Upper lobe of left lung (tissue), 4 donors: ENCODE data around the gene PRAMEF11.

ENCODE experiments used
- EP300 ChIP-seq, 4 donors: sonication (generic); formaldehyde crosslinking; IDR thresholded peaks; one replicate each; pipeline ENCODE4 v1.5.1; 2017; ENCODE audit warnings: antibody characterized with exemption in 4 of 4, control low read depth in 2 of 4
- POLR2A ChIP-seq, 4 donors: fragments of 450-650 bp; IDR thresholded peaks; one replicate each; pipeline ENCODE4 v1.5.1; 2016 to 2017; ENCODE audit warnings: antibody characterized with exemption in 4 of 4, mild to moderate bottlenecking in 2 of 4
- POLR2AphosphoS5 ChIP-seq, 2 donors: sonication (generic); formaldehyde crosslinking; IDR thresholded peaks; one replicate each; pipeline ENCODE4 v1.5.1; 2017; ENCODE audit warnings: antibody characterized with exemption in 2 of 2
- TF ChIP-seq, protein P1 (sequence below), 6 experiments: fragments of 450-650 bp in 4 of 6; fragments of 200-600 bp in 2 of 6; sonication (generic) in 2 of 6; IDR thresholded peaks; one replicate each; pipeline ENCODE4 v1.5.1; 2016 to 2019; ENCODE audit warnings: antibody characterized with exemption in 6 of 6

DNA sequence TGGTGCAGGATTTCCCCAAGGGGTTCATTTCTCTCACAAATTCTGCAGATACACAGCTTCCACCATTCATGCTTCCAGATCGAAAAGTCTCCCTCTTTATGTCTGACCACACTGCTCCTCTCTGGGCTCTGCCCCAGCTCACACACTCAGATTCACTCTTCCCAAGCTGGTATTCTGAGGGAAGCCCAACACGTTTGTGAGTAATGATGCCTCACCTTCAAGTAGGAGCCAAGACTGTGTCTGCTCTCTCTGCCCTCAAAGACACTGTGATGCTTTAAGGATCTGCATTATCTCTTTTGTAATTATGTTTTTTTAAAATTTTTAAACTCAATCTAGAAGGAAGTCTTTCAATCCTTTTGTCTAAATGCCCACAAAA lies 19.8 kb downstream of the PRAMEF11 start:
- TF ChIP-seq, protein P1, sequence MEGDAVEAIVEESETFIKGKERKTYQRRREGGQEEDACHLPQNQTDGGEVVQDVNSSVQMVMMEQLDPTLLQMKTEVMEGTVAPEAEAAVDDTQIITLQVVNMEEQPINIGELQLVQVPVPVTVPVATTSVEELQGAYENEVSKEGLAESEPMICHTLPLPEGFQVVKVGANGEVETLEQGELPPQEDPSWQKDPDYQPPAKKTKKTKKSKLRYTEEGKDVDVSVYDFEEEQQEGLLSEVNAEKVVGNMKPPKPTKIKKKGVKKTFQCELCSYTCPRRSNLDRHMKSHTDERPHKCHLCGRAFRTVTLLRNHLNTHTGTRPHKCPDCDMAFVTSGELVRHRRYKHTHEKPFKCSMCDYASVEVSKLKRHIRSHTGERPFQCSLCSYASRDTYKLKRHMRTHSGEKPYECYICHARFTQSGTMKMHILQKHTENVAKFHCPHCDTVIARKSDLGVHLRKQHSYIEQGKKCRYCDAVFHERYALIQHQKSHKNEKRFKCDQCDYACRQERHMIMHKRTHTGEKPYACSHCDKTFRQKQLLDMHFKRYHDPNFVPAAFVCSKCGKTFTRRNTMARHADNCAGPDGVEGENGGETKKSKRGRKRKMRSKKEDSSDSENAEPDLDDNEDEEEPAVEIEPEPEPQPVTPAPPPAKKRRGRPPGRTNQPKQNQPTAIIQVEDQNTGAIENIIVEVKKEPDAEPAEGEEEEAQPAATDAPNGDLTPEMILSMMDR (IDR thresholded peaks at IDR 0.05), result no peak
- TF ChIP-seq POLR2A (IDR thresholded peaks at IDR 0.05) (no peak), POLR2AphosphoS5 (IDR thresholded peaks at IDR 0.05) (no peak), EP300 (IDR thresholded peaks at IDR 0.05) (no peak)
